ENCODE results near the gene DUOX1.
A peak's percentile ranks its signal among the peaks of the same experiment; 100 is the strongest.

Gene DUOX1

DNA sequence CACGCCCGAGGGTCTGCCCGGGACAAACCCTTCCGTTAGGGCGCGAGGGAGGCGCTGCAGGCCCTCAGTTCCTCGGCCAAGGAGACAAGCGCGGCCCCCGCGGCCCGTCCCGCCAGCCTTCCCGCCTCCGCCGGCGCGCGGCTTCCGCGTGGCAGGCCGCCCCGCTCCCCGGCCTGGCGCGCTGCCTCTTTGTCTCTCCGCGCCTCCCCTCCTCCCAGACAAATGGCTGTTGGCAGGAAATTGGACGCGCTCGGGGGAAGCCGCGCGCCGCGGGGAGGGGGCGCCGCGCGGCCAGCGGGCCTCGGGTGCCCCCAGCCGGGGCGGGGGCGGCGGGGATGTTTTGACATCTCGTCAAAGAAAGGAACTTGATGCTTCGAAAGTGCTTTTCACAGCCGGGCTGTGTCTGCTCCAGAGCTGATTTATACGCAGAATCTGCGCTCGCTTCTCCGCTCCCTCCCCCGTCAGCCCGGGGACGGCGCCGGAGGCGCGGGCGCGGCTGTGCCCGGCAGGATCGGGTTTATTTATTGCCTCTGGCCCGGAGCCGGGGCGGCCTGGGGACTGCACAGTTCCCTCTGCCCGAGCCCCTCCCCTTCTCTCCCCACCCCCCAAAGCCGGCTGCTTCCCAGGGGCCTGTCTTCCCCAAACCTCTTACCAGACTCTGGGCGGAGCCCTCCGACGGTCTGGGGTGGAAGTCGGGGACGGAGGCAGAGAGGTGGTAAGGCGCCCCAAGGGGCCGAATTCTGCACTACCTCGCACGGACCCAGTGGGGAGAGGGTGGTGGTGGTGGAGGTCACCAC, 37.2 kb downstream of the DUOX1 start:
- H3K4me3 ChIP-seq (ENCODE audit: low read depth, low read length) = peak overlapping the region; percentile 49
- in situ Hi-C loops (cut with HindIII; ENCODE audit: low sequenced_read_pairs) = no loop called here
- peak; percentile 80 for DNase-seq (ENCODE audit: low read depth, low spot score)
- TF ChIP-seq, protein P1, sequence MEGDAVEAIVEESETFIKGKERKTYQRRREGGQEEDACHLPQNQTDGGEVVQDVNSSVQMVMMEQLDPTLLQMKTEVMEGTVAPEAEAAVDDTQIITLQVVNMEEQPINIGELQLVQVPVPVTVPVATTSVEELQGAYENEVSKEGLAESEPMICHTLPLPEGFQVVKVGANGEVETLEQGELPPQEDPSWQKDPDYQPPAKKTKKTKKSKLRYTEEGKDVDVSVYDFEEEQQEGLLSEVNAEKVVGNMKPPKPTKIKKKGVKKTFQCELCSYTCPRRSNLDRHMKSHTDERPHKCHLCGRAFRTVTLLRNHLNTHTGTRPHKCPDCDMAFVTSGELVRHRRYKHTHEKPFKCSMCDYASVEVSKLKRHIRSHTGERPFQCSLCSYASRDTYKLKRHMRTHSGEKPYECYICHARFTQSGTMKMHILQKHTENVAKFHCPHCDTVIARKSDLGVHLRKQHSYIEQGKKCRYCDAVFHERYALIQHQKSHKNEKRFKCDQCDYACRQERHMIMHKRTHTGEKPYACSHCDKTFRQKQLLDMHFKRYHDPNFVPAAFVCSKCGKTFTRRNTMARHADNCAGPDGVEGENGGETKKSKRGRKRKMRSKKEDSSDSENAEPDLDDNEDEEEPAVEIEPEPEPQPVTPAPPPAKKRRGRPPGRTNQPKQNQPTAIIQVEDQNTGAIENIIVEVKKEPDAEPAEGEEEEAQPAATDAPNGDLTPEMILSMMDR (IDR thresholded peaks at IDR 0.05; ENCODE audit: low read depth, low read length) = peak; percentile 65

GRCh38 chr15:45167631-45168205, 37.9 kb downstream of the DUOX1 start:
- no peak for DNase-seq (ENCODE audit: low read depth, low spot score)
- TF ChIP-seq, protein P1 (IDR thresholded peaks at IDR 0.05; ENCODE audit: low read depth, low read length) = no peak
- in situ Hi-C loops (cut with HindIII; ENCODE audit: low sequenced_read_pairs) = no loop called here
- H3K4me3 ChIP-seq (ENCODE audit: low read depth, low read length) = peak overlapping the region; percentile 49

DNA sequence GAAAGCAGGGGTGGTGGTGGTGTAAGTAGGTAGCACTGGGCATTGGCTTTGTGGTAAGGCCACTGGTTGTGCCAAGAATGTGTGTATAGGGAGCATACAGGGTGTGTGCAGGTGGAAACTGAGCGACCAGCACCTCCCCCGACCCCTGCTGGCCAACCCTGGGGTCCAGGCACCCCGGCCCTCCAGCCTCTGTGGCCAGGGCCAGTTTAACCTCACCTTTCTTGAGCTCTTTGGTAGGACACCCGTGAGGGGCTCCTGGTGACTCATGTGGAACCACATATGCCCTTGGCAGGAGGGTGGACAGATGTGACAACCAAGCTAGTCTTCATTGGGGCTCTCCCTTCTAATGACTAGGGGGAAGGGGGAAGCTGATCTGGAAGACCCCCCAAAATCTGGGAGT, 38.5 kb downstream of the DUOX1 start:
- TF ChIP-seq, protein P1 (IDR thresholded peaks at IDR 0.05; ENCODE audit: low read depth, low read length) = no peak
- H3K4me3 ChIP-seq (ENCODE audit: low read depth, low read length) = no peak overlapping the region
- in situ Hi-C loops (cut with HindIII; ENCODE audit: low sequenced_read_pairs) = no loop called here
- no peak for DNase-seq (ENCODE audit: low read depth, low spot score)

GRCh38 chr15:45168751-45169551, 39.2 kb downstream of the DUOX1 start:
- no peak for DNase-seq (ENCODE audit: low read depth, low spot score)
- H3K4me3 ChIP-seq (ENCODE audit: low read depth, low read length) = no peak overlapping the region
- in situ Hi-C loops (cut with HindIII; ENCODE audit: low sequenced_read_pairs) = no loop called here
- TF ChIP-seq, protein P1 (IDR thresholded peaks at IDR 0.05; ENCODE audit: low read depth, low read length) = no peak

DNA sequence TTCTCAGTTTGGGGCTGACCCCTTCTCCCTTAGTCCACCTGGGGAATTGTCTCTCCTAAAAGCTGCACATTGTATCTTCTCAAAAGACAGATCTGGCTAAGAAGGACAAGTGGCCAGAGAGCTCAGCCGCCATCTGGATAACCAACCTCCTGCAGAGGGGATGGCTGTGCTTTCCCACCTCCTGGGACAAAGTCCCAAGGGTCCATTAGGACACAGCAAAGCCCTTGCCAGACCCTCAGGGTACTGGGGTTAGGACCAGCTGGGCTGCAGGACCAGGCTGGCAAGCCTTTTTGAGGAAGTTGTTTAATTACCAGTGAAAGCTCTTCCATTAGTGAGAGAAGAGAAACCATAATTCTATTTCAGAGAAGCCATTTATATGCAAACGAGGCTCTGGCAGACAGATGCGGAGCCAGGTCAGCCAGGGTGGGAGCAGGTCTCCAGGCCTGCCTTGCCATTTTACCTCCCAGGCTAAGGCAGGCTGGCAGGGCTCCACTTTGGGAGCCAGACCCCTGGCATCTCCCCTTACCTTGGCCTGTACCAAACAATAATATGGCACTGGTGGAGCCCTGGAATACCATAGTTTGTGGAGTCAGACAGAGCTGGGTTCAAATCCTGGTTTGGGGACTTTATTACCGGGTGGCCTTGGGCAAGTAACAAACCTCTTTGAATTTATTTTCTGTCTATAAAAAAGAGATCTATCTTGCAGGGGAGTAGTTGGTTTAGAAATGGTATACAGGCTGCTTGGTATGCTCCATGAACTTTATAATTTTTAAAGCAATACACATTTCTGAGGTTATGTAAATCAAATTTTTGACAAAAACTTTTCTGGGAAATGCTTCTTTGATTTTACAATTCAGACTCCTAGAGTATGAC, 40.0 kb downstream of the DUOX1 start:
- TF ChIP-seq, protein P1 (IDR thresholded peaks at IDR 0.05; ENCODE audit: low read depth, low read length) = no peak
- DNase-seq (ENCODE audit: low read depth, low spot score) = no peak
- in situ Hi-C loops (cut with HindIII; ENCODE audit: low sequenced_read_pairs) = no loop called here
- no peak overlapping the region for H3K4me3 ChIP-seq (ENCODE audit: low read depth, low read length)

GRCh38 chr15:45171912-45172311, 42.1 kb downstream of the DUOX1 start:
- H3K4me3 ChIP-seq (ENCODE audit: low read depth, low read length) = no peak overlapping the region
- no peak for DNase-seq (ENCODE audit: low read depth, low spot score)
- in situ Hi-C loops (cut with HindIII; ENCODE audit: low sequenced_read_pairs) = no loop called here
- TF ChIP-seq, protein P1 (IDR thresholded peaks at IDR 0.05; ENCODE audit: low read depth, low read length) = no peak

All from astrocyte of the spinal cord (primary cell).